ENCODE measurements around the gene SHISA7. TPM values are rescaled to one million over a fixed set of nuclear protein-coding genes. Genes with fewer than 3 reads are reported as not detected.
A peak's percentile ranks its signal among the peaks of the same experiment; 100 is the strongest.

Gene SHISA7
- polyA plus RNA-seq, 2 of the 4 experiments (the other 2 are of a cell fraction) = 0.01 TPM; not detected in 1

GRCh38 chr19:55461259-55461973 is 18.3 kb upstream of the SHISA7 start, which contains the start of gene ISOC2 (continued):
- TF ChIP-seq, protein P1, sequence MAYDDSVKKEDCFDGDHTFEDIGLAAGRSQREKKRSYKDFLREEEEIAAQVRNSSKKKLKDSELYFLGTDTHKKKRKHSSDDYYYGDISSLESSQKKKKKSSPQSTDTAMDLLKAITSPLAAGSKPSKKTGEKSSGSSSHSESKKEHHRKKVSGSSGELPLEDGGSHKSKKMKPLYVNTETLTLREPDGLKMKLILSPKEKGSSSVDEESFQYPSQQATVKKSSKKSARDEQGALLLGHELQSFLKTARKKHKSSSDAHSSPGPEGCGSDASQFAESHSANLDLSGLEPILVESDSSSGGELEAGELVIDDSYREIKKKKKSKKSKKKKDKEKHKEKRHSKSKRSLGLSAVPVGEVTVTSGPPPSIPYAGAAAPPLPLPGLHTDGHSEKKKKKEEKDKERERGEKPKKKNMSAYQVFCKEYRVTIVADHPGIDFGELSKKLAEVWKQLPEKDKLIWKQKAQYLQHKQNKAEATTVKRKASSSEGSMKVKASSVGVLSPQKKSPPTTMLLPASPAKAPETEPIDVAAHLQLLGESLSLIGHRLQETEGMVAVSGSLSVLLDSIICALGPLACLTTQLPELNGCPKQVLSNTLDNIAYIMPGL (CRISPR knock-in tag; IDR thresholded peaks at IDR 0.05; ENCODE audit: borderline replicate concordance) = 0 out of 2 replicates have a peak, but pooled peaks have one; percentile 46
- TF ChIP-seq CHD2 (IDR thresholded peaks at IDR 0.05; ENCODE audit: low read length, partially characterized antibody) = no peak
- no peak for TF ChIP-seq HDAC2 (IDR thresholded peaks at IDR 0.05)
- TF ChIP-seq SMC3 (IDR thresholded peaks at IDR 0.05) = no peak
- peak; percentile 95; the same call in 1 of the 2 replicates for TF ChIP-seq ESRRA (IDR thresholded peaks at IDR 0.05; ENCODE audit: borderline replicate concordance, low read length)
- TF ChIP-seq FOSB (CRISPR knock-in tag; IDR thresholded peaks at IDR 0.05) = no peak
- TF ChIP-seq RARB (CRISPR knock-in tag; IDR thresholded peaks at IDR 0.05) = no peak
- peak; percentile 85; the same call in 1 of the 2 replicates for TF ChIP-seq PHF8 (IDR thresholded peaks at IDR 0.05; ENCODE audit: borderline replicate concordance, low read depth)
- TF ChIP-seq HEYL (CRISPR knock-in tag; IDR thresholded peaks at IDR 0.05) = no peak
- TF ChIP-seq RNF2 (IDR thresholded peaks at IDR 0.05; ENCODE audit: borderline replicate concordance, low read depth) = no peak
- peak; percentile 90 for TF ChIP-seq MAFK (IDR thresholded peaks at IDR 0.05; ENCODE audit: partially characterized antibody)
- no peak for TF ChIP-seq NPAS2 (CRISPR knock-in tag; IDR thresholded peaks at IDR 0.05; ENCODE audit: borderline replicate concordance)
- no peak for TF ChIP-seq HES2 (IDR thresholded peaks at IDR 0.05)
- TF ChIP-seq TFCP2L1 (CRISPR knock-in tag; IDR thresholded peaks at IDR 0.05) = peak; percentile 75; the same call in 1 of the 2 replicates
- TF ChIP-seq HOXB13 (CRISPR knock-in tag; IDR thresholded peaks at IDR 0.05; ENCODE audit: low read depth) = no peak
- TF ChIP-seq MYC (IDR thresholded peaks at IDR 0.05; ENCODE audit: borderline replicate concordance, low read length) = peak; percentile 83
- TF ChIP-seq PBX3 (IDR thresholded peaks at IDR 0.05) = peak; percentile 96

- no peak for FAIRE-seq
- ChIA-PET POLR2A (no interaction called here), CTCF (interaction anchor here (0.9 to 5.6 kb wide), 5 partner anchors 17 to 320 kb away, joined by 3 to 35 read pairs (median 14); partner anchors contain the start of gene SHISA7)
- Histone ChIP-seq H3K27ac (peak overlapping the region; percentile 83 to 90), H3K9me3 (no peaks in the 10 kb centered on the region), H3K4me1 (peaks cover 14% of the 10 kb centered on the region; the same call in 2 of the 3 replicates), H3K4me3 (peak overlapping the region; percentile 85), H3K4me2 (peak overlapping the region; percentile 92)
- TF ChIP-seq TFCP2L1 (CRISPR knock-in tag; IDR thresholded peaks at IDR 0.05) (no peak), PHF8 (IDR thresholded peaks at IDR 0.05; ENCODE audit: borderline replicate concordance, low read depth) (no peak; the same call in 1 of the 2 replicates), ZNF302 (CRISPR knock-in tag; IDR thresholded peaks at IDR 0.05) (no peak), CHD4 (IDR thresholded peaks at IDR 0.05; ENCODE audit: borderline replicate concordance) (no peak), CEBPB (IDR thresholded peaks at IDR 0.05) (no peak), TP53 (CRISPR knock-in tag; IDR thresholded peaks at IDR 0.05) (no peak), JUN (IDR thresholded peaks at IDR 0.05) (no peak), RARB (CRISPR knock-in tag; IDR thresholded peaks at IDR 0.05) (no peak), SMC3 (IDR thresholded peaks at IDR 0.05) (no peak)
- TF ChIP-seq, protein P2, sequence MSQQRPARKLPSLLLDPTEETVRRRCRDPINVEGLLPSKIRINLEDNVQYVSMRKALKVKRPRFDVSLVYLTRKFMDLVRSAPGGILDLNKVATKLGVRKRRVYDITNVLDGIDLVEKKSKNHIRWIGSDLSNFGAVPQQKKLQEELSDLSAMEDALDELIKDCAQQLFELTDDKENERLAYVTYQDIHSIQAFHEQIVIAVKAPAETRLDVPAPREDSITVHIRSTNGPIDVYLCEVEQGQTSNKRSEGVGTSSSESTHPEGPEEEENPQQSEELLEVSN (IDR thresholded peaks at IDR 0.05; ENCODE audit: borderline replicate concordance, low read depth) = no peak
- DNase-seq (ENCODE audit: low read depth in 1 of 2, low spot score in 1 of 2) = peak; percentile 64 to 75
- 33% methylated on average over 21 of the region's 24 CpGs for WGBS (ENCODE audit: missing lambda C conversion rate)
- peak in 1 of 2 experiments; percentile 58; a peak in 3 of 6 replicates for ATAC-seq
Observed at GRCh38 chr19:55460670-55461258, 17.7 kb upstream of the SHISA7 start.
